GM21423 (cell line): ENCODE measurements around the gene OMP.
A peak's percentile ranks its signal among the peaks of the same experiment; 100 is the strongest.

Source experiments
- ATAC-seq: cut with Tn5 transposase; IDR thresholded peaks from one replicate; pipeline ENCODE4 v1.9.1; 2021; ENCODE audit warnings: mild to moderate bottlenecking, moderate library complexity; ENCODE audit not compliant: unreplicated experiment

The OMP gene

GRCh38 chr11:77068457-77069335, 33.9 kb upstream of the OMP start:
- no peak for ATAC-seq

GRCh38 chr11:77069336-77069968, 33.2 kb upstream of the OMP start:
- no peak for ATAC-seq

- ATAC-seq, result no peak
Measured at GRCh38 chr11:77069969-77070582, 32.6 kb upstream of the OMP start.

- no peak for ATAC-seq
Measured at GRCh38 chr11:77071077-77071476, 31.6 kb upstream of the OMP start.

GRCh38 chr11:77071671-77072605, 30.7 kb upstream of the OMP start:
- no peak for ATAC-seq

GRCh38 chr11:77072851-77073327, 29.8 kb upstream of the OMP start:
- no peak for ATAC-seq

GRCh38 chr11:77073328-77074001, 29.2 kb upstream of the OMP start:
- ATAC-seq, result no peak

- ATAC-seq, result no peak
Measured at GRCh38 chr11:77074205-77074604, 28.4 kb upstream of the OMP start.

GRCh38 chr11:77074626-77075221, 27.9 kb upstream of the OMP start:
- ATAC-seq, result no peak

- ATAC-seq, result no peak
Measured at GRCh38 chr11:77075425-77075905, 27.2 kb upstream of the OMP start.

- ATAC-seq, result no peak
Measured at GRCh38 chr11:77079666-77080065, 23.0 kb upstream of the OMP start.

GRCh38 chr11:77080643-77081210, 21.9 kb upstream of the OMP start:
- no peak for ATAC-seq

GRCh38 chr11:77081381-77081851, 21.2 kb upstream of the OMP start:
- ATAC-seq, result no peak

- no peak for ATAC-seq
Measured at GRCh38 chr11:77081976-77082836, 20.4 kb upstream of the OMP start.

GRCh38 chr11:77082838-77083565, 19.6 kb upstream of the OMP start:
- peak; percentile 54 for ATAC-seq

- ATAC-seq, result no peak
Measured at GRCh38 chr11:77083566-77084245, 18.9 kb upstream of the OMP start.
